ENCODE data around the gene PDIA4. TPM values are rescaled to one million over a fixed set of nuclear protein-coding genes. Genes with fewer than 3 reads are reported as not detected.

PDIA4 gene
- total RNA-seq, 4 donors from 2014 or later: 48.6 to 61.8 (median 57.4) TPM

- no peak for DNase-seq (ENCODE audit: low spot score in 2 of 2)
These were observed 33.7 kb downstream of the PDIA4 start for GRCh38 chr7:148994576-148994975.

DNA sequence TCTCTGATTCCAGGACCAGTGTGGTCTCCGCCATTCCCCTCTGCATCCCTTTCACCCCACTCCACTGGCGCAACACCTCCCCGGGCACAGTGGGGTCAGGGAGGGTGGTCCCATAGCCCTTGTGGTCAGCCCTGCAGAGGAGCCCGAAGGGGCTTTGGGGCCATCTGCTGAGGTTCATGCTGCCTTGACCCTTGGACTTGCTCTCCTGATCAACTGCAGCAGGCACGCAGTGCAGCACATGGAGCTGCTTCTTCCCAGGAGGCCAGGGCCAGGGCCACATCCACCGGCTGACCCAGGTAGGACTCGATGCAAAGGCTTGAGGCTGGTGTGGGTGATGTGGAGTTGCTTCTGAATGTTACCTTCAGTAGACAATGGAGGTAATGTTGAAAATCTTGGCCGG is 35.1 kb downstream of the PDIA4 start:
- no peak overlapping the region for H3K27ac ChIP-seq
- no peak for TF ChIP-seq EP300 (IDR thresholded peaks at IDR 0.05)
- TF ChIP-seq POLR2A (IDR thresholded peaks at IDR 0.05): no peak
- TF ChIP-seq, protein P1, sequence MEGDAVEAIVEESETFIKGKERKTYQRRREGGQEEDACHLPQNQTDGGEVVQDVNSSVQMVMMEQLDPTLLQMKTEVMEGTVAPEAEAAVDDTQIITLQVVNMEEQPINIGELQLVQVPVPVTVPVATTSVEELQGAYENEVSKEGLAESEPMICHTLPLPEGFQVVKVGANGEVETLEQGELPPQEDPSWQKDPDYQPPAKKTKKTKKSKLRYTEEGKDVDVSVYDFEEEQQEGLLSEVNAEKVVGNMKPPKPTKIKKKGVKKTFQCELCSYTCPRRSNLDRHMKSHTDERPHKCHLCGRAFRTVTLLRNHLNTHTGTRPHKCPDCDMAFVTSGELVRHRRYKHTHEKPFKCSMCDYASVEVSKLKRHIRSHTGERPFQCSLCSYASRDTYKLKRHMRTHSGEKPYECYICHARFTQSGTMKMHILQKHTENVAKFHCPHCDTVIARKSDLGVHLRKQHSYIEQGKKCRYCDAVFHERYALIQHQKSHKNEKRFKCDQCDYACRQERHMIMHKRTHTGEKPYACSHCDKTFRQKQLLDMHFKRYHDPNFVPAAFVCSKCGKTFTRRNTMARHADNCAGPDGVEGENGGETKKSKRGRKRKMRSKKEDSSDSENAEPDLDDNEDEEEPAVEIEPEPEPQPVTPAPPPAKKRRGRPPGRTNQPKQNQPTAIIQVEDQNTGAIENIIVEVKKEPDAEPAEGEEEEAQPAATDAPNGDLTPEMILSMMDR (IDR thresholded peaks at IDR 0.05): no peak
- no peak for TF ChIP-seq POLR2AphosphoS5 (IDR thresholded peaks at IDR 0.05)
- no peaks in the 10 kb centered on the region for H3K9me3 ChIP-seq
- H3K27me3 ChIP-seq: no peaks in the 10 kb centered on the region
- no peak overlapping the region for H3K4me3 ChIP-seq
- 94% methylated on average over 8 of the region's 8 CpGs for WGBS
- DNase-seq (ENCODE audit: low spot score in 2 of 2): no peak
- H3K36me3 ChIP-seq: no peaks in the 10 kb centered on the region
- H3K4me1 ChIP-seq: peaks cover 5% of the 10 kb centered on the region

More at GRCh38 chr7:148994576-148994975, 33.7 kb downstream of the PDIA4 start:
- no peak overlapping the region for H3K27ac ChIP-seq
- no peaks in the 10 kb centered on the region for H3K9me3 ChIP-seq
- WGBS: 52% methylated on average over 2 of the region's 3 CpGs
- no peaks in the 10 kb centered on the region for H3K36me3 ChIP-seq
- no peaks in the 10 kb centered on the region for H3K4me1 ChIP-seq
- no peak overlapping the region for H3K4me3 ChIP-seq
- H3K27me3 ChIP-seq: no peaks in the 10 kb centered on the region
- TF ChIP-seq POLR2A (IDR thresholded peaks at IDR 0.05) (no peak), POLR2AphosphoS5 (IDR thresholded peaks at IDR 0.05) (no peak), EP300 (IDR thresholded peaks at IDR 0.05) (no peak)
- TF ChIP-seq, protein P1 (IDR thresholded peaks at IDR 0.05): no peak

DNA sequence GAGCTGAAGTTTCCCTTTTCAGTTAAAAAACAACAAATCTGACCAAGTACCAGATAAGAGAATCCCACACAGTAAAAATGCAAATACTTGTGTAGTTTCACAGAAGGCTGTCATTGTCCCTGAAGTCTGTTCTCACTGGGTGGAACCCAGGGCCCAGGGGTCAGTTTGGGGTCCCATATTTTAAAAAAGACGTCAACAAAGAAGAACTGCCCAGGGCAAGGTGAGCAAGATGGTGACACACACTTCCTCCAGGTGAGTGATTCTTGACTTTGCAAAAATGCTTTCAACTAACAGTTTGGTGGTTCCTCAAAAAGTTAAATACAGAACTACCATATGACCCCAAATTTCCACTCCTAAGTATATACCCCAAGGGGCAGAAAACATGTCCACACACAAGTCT is 36.8 kb downstream of the PDIA4 start:
- no peak overlapping the region for H3K4me3 ChIP-seq
- H3K27ac ChIP-seq: no peak overlapping the region
- whole genome bisulfite sequencing: 24% methylated on average over 1 of the region's 1 CpG

DNA sequence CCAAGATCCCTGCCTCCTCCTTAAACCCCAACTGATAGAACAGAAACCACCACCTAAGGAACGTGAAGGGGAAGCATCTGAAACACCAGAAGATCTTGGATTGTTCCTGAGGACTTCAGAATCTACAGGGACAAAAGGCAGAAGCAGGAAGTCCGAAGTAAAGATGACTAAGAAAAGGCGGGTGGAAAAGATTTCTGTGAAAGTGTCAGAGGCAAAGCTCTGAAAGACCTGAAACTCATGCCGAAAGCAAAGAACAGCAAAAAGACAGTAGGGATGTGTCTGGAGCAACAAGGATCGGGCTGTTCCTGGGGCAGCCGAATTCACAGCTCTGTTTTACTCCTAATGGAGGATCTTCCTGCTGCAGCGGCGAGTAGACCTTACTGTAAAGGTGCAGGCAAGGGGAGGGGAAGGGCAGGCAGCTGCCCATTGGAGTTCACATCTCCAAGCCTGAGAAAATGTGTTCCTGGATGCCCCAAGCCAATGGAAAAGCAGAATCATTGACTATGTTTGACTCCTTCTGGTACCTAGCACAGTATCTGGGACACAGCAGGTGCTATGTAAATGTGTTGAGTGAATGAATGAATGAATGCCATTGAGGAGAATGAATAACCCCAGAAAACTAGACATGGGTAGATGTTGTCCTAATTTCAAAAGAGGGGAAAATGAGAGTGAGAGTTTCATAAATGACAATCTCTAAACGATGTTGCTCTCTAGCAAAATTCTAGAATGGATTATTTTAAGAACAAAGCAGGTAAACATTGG is 40.4 kb downstream of the PDIA4 start:
- Histone ChIP-seq H3K36me3 (no peaks in the 10 kb centered on the region), H3K4me3 (peak overlapping the region; percentile 67), H3K27ac (peak overlapping the region; percentile 80), H3K9me3 (no peaks in the 10 kb centered on the region), H3K27me3 (no peaks in the 10 kb centered on the region), H3K4me1 (peaks cover 29% of the 10 kb centered on the region)
- no peak for DNase-seq (ENCODE audit: low spot score in 2 of 2)
- TF ChIP-seq POLR2A (IDR thresholded peaks at IDR 0.05) (no peak), POLR2AphosphoS5 (IDR thresholded peaks at IDR 0.05) (no peak), EP300 (IDR thresholded peaks at IDR 0.05) (no peak)
- TF ChIP-seq, protein P1 (IDR thresholded peaks at IDR 0.05): no peak
- 5% methylated on average over 9 of the region's 9 CpGs for WGBS

More for the DNA sequence above, 36.8 kb downstream of the PDIA4 start:
- TF ChIP-seq EP300 (IDR thresholded peaks at IDR 0.05) (no peak), POLR2A (IDR thresholded peaks at IDR 0.05) (no peak), POLR2AphosphoS5 (IDR thresholded peaks at IDR 0.05) (no peak)
- TF ChIP-seq, protein P1 (IDR thresholded peaks at IDR 0.05): no peak
- no peaks in the 10 kb centered on the region for H3K36me3 ChIP-seq
- H3K27me3 ChIP-seq: no peaks in the 10 kb centered on the region
- no peak for DNase-seq (ENCODE audit: low spot score in 2 of 2)
- H3K4me1 ChIP-seq: peaks cover 10% of the 10 kb centered on the region
- no peaks in the 10 kb centered on the region for H3K9me3 ChIP-seq

- Histone ChIP-seq H3K27me3 (no peaks in the 10 kb centered on the region), H3K27ac (peak overlapping the region; percentile 80), H3K9me3 (no peaks in the 10 kb centered on the region), H3K4me1 (peaks cover 36% of the 10 kb centered on the region), H3K4me3 (peak overlapping the region; percentile 67), H3K36me3 (no peaks in the 10 kb centered on the region)
- TF ChIP-seq POLR2AphosphoS5 (IDR thresholded peaks at IDR 0.05) (no peak), POLR2A (IDR thresholded peaks at IDR 0.05) (no peak), EP300 (IDR thresholded peaks at IDR 0.05) (no peak)
- TF ChIP-seq, protein P1 (IDR thresholded peaks at IDR 0.05): no peak
- under 1% methylated on average over 17 of the region's 17 CpGs for WGBS
- DNase-seq (ENCODE audit: low spot score in 2 of 2): peak; percentile 90 to 95
These were observed 41.1 kb downstream of the PDIA4 start for GRCh38 chr7:148987010-148987750.
